ENCODE measurements around the gene HMOX1. TPM values are rescaled to one million over a fixed set of nuclear protein-coding genes. Genes with fewer than 3 reads are reported as not detected.

The HMOX1 gene
- total RNA-seq, 4 donors from 2014 or later, result 11.4 to 131 (median 22.2) TPM

DNA sequence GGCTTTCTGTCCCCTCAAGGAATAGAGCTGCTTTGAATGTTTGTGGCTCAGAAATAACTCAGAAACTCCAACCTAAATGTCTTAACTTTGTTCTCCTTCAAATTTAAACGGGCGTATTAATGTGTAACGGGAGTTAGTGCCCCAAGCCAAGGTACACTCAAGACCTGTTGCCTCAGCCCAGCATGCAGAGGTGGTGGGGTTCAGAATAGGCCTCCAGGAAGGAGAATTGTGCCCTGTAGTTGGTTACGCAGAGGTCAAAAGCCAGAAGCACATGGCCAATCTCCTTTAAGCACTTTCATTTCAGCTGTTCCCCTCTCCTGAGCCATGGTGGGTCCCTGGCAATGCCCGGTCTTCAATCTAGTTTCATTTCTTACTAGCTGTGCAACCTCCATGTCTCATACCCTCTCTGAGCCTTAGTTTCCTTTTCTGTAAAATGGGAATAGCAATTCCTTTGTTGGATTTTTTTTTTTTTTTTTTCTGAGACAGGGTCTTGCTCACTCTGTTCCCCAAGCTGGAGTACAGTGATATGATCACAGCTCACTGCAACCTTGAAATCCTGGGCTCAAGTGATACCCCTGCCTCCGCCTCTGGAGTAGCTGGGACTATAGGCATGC, 4.2 kb downstream of the HMOX1 start:
- in situ Hi-C loops (cut with MboI; ENCODE audit: low sequenced_read_pairs in 4 of 4) (no loop called here), intact Hi-C loops (cut with DNase I; ENCODE audit: low total_unique reads) (no loop called here)
- no peaks in the 10 kb centered on the region for H3K9me3 ChIP-seq
- TF ChIP-seq, protein P1, sequence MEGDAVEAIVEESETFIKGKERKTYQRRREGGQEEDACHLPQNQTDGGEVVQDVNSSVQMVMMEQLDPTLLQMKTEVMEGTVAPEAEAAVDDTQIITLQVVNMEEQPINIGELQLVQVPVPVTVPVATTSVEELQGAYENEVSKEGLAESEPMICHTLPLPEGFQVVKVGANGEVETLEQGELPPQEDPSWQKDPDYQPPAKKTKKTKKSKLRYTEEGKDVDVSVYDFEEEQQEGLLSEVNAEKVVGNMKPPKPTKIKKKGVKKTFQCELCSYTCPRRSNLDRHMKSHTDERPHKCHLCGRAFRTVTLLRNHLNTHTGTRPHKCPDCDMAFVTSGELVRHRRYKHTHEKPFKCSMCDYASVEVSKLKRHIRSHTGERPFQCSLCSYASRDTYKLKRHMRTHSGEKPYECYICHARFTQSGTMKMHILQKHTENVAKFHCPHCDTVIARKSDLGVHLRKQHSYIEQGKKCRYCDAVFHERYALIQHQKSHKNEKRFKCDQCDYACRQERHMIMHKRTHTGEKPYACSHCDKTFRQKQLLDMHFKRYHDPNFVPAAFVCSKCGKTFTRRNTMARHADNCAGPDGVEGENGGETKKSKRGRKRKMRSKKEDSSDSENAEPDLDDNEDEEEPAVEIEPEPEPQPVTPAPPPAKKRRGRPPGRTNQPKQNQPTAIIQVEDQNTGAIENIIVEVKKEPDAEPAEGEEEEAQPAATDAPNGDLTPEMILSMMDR (IDR thresholded peaks at IDR 0.05 in 4 of 5, conservative IDR thresholded peaks at IDR 0.05 in 1 of 5), result no peak
- TF ChIP-seq POLR2A (IDR thresholded peaks at IDR 0.05), result no peak
- H3K27ac ChIP-seq, result peak overlapping the region in 2 of 4 donors; percentile 36 to 49
- H3K27me3 ChIP-seq, result no peaks in the 10 kb centered on the region
- peaks cover 31 to 36% of the 10 kb centered on the region in 2 donors for H3K4me1 ChIP-seq
- no peak overlapping the region for H3K4me3 ChIP-seq
- ATAC-seq, result no peak
- H3K36me3 ChIP-seq, result peaks cover 0 to 66% of the 10 kb centered on the region in 2 donors
- no peak for DNase-seq

DNA sequence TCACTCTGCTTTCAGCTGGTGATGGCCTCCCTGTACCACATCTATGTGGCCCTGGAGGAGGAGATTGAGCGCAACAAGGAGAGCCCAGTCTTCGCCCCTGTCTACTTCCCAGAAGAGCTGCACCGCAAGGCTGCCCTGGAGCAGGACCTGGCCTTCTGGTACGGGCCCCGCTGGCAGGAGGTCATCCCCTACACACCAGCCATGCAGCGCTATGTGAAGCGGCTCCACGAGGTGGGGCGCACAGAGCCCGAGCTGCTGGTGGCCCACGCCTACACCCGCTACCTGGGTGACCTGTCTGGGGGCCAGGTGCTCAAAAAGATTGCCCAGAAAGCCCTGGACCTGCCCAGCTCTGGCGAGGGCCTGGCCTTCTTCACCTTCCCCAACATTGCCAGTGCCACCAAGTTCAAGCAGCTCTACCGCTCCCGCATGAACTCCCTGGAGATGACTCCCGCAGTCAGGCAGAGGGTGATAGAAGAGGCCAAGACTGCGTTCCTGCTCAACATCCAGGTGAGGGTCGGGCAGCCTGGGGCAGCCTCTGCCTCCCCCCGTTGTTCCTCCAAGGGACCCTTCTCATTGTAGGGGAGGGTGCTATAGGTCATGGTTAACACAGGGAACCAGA, 5.9 kb downstream of the HMOX1 start:
- no peak for TF ChIP-seq POLR2A (IDR thresholded peaks at IDR 0.05)
- TF ChIP-seq, protein P1 (IDR thresholded peaks at IDR 0.05 in 4 of 5, conservative IDR thresholded peaks at IDR 0.05 in 1 of 5), result no peak
- Histone ChIP-seq H3K27me3 (no peaks in the 10 kb centered on the region), H3K4me1 (peaks cover 17 to 24% of the 10 kb centered on the region in 2 donors), H3K36me3 (peaks cover 0 to 79% of the 10 kb centered on the region in 2 donors), H3K4me3 (no peak overlapping the region), H3K9me3 (no peaks in the 10 kb centered on the region), H3K27ac (no peak overlapping the region)
- in situ Hi-C loops (cut with MboI; ENCODE audit: low sequenced_read_pairs in 4 of 4) (no loop called here), intact Hi-C loops (cut with DNase I; ENCODE audit: low total_unique reads) (no loop called here)
- DNase-seq, result no peak
- no peak for ATAC-seq

DNA sequence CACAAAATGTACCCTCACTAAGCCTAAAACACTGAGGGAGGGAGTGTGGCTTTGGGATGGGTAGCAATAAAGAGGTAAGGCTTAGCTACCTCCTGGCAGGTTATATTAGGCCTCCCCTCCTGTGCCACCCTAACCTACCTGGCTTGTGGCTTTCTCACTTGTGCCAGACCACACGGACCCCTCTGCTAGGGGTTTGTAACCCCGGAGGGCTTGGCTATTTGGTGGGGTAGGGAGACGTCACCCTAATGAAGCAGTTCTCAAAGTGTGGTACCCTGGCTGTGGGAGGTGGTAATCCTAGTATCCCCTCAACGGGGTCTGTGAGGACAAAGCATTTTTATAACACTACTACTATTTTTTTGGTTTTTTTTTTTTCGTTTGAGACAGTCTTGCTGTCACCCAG, 10.0 kb downstream of the HMOX1 start:
- no peak overlapping the region for H3K4me3 ChIP-seq
- intact Hi-C loops (cut with DNase I; ENCODE audit: low total_unique reads) (no loop called here), in situ Hi-C loops (cut with MboI; ENCODE audit: low sequenced_read_pairs in 4 of 4) (no loop called here)
- no peaks in the 10 kb centered on the region for H3K27me3 ChIP-seq
- H3K36me3 ChIP-seq, result peaks cover 0 to 71% of the 10 kb centered on the region in 2 donors
- TF ChIP-seq, protein P1 (IDR thresholded peaks at IDR 0.05 in 4 of 5, conservative IDR thresholded peaks at IDR 0.05 in 1 of 5), result no peak
- TF ChIP-seq POLR2A (IDR thresholded peaks at IDR 0.05), result no peak
- DNase-seq (no peak), ATAC-seq (no peak)
- no peak overlapping the region for H3K27ac ChIP-seq
- H3K9me3 ChIP-seq, result no peaks in the 10 kb centered on the region
- H3K4me1 ChIP-seq, result no peaks in the 10 kb centered on the region

DNA sequence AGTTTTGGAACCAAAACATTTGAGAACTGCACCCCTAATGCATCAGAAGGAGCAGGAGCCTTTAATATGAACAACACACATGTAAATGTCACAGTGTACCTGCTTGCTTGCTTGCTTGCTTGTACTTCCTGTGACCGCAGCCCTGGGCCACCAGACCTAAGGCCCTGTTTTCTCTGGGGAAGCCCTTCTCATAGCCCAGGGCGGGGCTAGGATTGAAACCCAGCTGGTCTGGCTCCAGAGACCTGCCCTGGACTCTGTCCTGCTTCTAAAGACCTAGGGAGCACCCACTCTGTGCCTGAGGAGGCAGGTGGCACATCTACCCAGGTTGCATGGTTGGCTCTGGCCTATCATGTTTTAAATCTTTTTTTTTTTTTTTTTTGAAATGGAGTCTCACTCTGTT, 11.5 kb downstream of the HMOX1 start:
- Histone ChIP-seq H3K9me3 (no peaks in the 10 kb centered on the region), H3K36me3 (peaks cover 0 to 56% of the 10 kb centered on the region in 2 donors), H3K4me1 (no peaks in the 10 kb centered on the region), H3K27ac (no peak overlapping the region), H3K27me3 (no peaks in the 10 kb centered on the region), H3K4me3 (no peak overlapping the region)
- DNase-seq (no peak), ATAC-seq (no peak)
- in situ Hi-C loops (cut with MboI; ENCODE audit: low sequenced_read_pairs in 4 of 4), result no loop called here
- no peak for TF ChIP-seq POLR2A (IDR thresholded peaks at IDR 0.05)
- TF ChIP-seq, protein P1 (IDR thresholded peaks at IDR 0.05 in 4 of 5, conservative IDR thresholded peaks at IDR 0.05 in 1 of 5), result no peak
- intact Hi-C loops (cut with DNase I; ENCODE audit: low total_unique reads), result no loop called here
